ENCODE results near the gene MTHFD2.

Gene MTHFD2

GRCh38 chr2:74232426-74232825 lies 34.0 kb downstream of the MTHFD2 start:
- no peak for DNase-seq

- no peak for DNase-seq
Measured at GRCh38 chr2:74233648-74234047, 35.2 kb downstream of the MTHFD2 start.

GRCh38 chr2:74235041-74235440 lies 36.6 kb downstream of the MTHFD2 start:
- no peak for DNase-seq

DNA sequence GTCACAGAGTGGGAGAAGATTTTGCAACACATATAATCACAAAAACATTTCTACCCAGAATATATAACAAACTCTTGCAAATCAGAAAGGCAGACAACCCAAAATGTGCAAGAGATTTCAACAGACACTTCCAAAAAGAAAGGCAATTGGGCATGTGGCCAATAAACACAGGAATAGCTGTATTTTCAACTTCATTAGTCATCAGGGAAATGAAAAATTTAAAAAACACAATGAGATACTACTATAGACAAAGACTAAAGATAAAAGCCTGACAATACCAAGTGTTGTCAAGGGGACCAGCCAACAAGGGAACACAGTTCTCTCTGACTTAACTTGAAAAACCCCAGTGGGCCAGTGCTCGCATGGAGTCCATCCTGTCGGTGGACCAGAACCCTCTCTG lies 40.5 kb downstream of the MTHFD2 start:
- no peak for DNase-seq

GRCh38 chr2:74239346-74239745 lies 40.9 kb downstream of the MTHFD2 start:
- no peak for DNase-seq

DNA sequence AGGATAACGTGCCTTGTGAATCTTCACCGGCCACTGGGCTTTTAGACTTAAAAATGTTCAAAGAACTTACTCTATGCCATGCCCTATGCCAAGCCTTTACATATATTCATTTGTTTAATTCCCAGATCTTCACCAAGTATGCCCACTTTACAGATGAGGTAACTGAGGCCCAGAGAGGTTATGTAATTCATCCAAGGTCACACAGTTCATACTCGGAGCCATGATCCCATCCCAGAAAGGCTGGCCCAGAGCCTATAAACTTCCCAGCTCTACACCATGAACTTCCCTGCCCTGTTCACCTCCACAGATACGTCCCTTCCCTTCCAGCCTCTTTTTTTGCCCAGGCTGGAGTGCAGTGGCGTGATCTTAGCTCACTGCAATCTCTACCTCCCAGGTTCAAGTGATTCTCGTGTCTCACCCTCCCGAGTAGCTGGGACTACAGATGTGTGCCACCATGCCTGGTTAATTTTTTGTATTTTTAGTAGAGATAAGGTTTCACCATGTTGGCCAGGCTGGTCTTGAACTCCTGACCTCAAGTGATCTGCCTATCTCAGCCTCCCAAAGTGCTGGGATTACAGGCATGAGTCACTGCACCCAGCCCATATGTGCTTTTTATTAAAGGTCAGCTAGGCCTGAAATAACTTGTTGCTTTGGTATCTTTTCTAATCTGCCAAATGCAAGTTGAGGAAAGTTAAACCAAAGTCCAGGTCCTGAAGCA lies 44.1 kb downstream of the MTHFD2 start:
- DNase-seq = no peak

GRCh38 chr2:74244286-74244685 lies 45.9 kb downstream of the MTHFD2 start:
- no peak for DNase-seq

GRCh38 chr2:74246496-74247195 lies 48.2 kb downstream of the MTHFD2 start:
- DNase-seq = no peak

DNA sequence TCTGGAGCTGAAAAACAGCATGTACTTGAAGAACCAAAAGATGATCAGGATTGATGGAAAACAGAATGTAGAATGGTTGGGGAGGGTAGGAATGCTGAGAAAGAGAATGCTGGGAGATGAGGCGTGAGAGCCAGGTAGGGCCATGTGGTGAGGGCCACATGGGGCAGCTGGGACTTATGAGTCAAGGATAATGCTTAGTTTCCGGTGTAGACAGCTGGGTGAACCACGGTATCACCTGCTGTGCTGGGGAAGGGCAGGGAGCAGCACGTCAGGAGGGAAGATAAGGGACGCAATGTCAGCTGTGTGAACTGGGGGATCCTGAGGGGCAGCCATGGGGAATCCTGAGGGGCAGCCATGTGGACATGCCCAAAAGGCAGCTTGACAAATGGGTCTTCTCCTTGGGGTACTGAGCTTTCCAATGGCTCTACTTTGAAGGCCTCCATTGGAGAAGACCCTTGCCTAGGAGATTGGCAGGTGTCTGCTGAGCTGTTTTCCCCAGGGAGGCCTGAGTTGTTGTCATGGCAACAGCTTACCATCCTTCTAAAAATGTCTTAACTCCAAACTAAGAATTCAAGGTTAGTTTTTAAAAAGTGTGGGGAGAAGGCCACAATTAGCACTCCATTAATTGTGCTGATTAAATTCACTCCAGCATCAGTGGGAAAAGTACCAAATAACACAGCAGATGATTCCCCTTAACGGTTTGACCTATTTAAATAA lies 51.1 kb downstream of the MTHFD2 start:
- no peak for DNase-seq

- peak; percentile 13 for DNase-seq
Measured at GRCh38 chr2:74250189-74250631, 51.8 kb downstream of the MTHFD2 start.

DNA sequence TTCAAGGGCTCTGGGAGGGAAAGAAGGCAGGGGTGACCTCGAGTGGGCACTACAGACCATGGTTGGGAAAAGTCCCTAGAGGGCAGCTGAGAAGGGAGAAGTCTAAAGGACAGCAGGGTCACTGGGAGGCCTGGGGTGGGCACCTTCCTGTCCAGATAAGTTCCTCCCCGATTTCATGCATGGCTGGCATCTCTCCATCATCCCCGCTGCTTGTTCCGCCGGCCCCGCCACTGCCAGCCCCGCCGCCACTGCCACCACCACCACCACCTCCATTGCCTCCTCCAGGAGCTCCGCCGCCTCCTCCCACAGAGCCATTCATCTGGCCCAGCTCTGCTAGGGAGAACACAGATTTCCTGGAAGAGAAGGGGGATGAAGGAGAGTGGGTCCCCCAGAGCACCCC lies 53.6 kb downstream of the MTHFD2 start:
- DNase-seq = no peak

DNA sequence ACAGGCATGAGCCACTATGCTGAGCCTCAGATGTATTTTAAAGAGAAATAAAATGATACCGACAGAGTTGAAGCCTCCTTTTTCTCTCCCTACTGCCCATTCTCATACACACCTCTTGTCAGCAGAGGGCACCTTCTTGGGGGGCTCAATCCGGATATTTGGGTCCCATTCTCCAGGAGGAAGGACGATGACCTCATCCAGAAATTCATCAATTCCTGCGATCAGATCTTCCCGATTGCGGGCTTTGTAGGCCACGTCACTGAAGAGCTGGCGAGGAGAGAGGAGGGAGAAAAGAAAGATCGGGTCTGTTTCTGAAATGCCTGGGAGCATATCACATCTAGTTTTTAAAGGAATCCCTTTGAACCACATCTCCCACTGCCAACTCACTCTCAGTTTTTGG lies 54.4 kb downstream of the MTHFD2 start:
- DNase-seq = no peak

GRCh38 chr2:74253306-74253970 lies 55.0 kb downstream of the MTHFD2 start:
- DNase-seq = no peak

DNA sequence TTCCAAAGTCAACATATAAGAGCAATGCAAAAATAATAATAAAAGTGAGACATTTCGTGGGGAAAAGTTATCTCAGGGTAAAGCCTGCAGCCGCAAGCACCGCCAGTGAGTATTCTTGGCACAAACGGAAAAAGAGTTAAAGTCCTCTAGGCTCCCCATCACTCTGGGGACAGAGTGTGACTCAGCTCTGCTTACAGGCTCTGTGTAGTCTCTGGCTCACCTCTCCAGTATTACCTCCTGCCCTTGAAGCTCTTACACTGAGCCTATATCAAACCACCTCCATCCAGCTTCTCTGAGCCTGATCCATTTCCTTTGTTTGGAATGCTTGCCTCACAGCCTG lies 55.5 kb downstream of the MTHFD2 start:
- DNase-seq = no peak

- no peak for DNase-seq
Measured at GRCh38 chr2:74255660-74256213, 57.3 kb downstream of the MTHFD2 start.

GRCh38 chr2:74259191-74259590 lies 60.8 kb downstream of the MTHFD2 start:
- DNase-seq = no peak

DNA sequence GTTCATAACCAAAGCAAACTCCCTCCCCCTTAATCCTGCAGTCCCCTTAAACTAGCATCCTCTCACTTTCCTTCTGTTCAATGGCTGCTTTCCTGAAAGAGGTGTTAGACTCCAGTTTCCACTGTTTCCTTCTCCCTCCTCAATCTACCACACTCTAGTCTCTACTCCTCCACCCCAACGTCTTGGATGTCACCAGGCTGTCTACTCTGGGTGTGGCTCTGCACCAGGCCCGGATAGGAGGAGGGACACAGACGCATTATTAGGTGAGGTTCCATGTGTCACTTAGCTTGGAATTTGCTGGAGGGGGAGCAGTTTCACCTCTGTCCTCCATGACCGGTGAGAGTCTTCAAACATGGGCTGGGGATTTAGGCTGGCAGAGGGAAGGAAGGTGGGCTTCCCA lies 61.3 kb downstream of the MTHFD2 start:
- no peak for DNase-seq

- DNase-seq = no peak
Measured at GRCh38 chr2:74260495-74260894, 62.1 kb downstream of the MTHFD2 start.

DNA sequence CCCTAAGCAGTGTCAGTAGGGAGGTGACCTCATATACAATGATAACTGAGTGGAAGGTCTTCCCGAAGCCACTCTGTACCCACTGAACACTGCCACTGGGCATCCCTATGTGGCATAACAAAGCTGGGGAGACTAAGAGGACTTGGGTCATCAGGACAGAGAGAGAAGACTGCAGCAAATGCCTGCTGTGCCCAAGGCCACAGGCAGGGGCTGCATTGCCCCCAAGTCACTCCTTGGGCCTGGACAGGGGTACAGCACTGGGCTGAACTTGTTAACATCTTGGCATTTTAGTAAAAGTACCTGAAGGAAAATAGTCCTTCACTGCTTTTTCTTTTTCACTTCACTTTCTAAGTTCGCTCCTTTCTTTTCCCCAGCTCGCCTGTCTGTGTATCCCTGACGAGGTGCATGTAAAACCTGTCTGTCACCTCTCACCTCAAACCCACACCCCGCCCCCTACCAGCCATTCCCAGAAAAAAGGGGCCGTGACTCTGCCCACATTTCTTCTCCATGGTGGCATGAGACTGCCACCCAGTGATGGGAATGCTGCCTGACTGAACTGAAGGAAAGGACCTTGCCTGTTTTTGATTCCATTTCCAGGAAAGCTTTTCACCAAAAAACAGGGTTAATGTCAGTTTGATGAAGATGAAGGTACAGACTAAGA lies 62.9 kb downstream of the MTHFD2 start:
- no peak for DNase-seq

DNA sequence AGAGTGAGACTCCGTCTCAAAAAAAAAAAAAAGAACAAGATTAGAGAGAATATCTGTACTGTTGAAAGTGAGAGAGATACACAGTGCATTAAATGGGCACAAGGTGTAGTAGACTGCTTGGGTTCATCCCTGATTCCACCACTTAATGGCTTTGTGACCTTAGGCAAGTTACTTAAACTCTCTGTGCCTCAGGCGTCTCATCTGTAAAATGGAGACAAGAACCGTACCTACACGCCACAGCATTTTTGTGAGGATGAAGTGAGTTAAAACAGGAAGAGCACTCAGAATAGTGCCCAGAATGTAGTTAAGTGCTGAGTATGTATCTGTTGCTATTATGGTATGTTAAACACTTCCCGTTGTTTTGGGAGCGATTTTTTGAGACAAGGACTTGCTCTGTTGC lies 64.3 kb downstream of the MTHFD2 start:
- DNase-seq = no peak

DNA sequence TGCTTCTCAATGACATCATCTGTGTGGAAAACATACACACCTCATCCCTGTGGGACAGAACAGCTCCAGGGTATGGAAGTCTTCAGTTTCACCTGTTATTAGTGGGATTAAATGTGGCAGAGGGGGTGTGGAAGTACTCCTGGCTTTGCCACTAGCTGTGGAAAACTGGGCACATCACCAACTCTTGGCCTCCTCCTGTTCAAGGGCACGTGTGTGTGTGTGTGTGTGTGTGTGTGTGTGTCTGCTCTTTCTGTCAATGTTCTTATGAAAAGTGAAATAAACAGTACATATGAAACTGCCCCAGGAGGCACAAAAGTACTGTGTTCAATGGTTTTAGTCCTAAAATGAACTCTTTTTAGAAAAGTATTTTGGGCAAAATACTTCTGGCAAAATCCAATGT lies 65.9 kb downstream of the MTHFD2 start:
- DNase-seq = no peak

DNA sequence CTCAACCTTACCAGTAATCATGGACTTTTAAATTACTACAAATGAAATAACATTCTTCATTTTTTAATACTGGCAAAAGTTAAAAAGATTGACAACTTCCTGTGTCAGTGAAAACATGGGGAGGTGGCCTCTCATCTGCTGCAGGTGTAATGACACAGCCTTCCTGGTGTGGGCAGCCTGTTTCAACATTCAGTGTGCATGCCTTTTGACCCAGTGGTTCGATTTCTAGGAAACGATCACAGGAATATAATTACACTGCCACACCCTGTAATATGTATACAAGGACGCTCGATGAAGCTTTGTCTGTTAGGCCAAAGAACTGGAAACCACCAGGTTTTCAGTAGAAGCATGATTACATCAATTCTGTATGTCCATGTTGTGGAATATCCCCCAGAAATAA lies 68.7 kb downstream of the MTHFD2 start:
- no peak for DNase-seq

Measured in DMS79 (cell line).